ENCODE results near the gene PHC2. TPM values are rescaled to one million over a fixed set of nuclear protein-coding genes. Genes with fewer than 3 reads are reported as not detected.

PHC2 gene
- total RNA-seq, 2 experiments from 2014 or later, result 34.0 to 35.0 TPM

- intact Hi-C loops (cut with micrococcal nuclease; ENCODE audit: unreplicated experiment), result no loop called here
- ChIA-PET POLR2A (no interaction called here), CTCF (ENCODE audit: unreplicated experiment) (no interaction called here)
- Histone ChIP-seq H3K4me1 (ENCODE audit: insufficient read depth, low read length, poor library complexity, severe bottlenecking) (peaks cover 9% of the 10 kb centered on the region), H3K9me3 (ENCODE audit: low read length) (no peaks in the 10 kb centered on the region), H3K4me3 (ENCODE audit: low read depth, low read length, poor library complexity, severe bottlenecking) (no peak overlapping the region), H4K20me1 (ENCODE audit: insufficient read depth, low read length) (0 out of 2 replicates have a peak, but pooled peaks cover 4% of the 10 kb centered on the region), H3K9me2 (ENCODE audit: insufficient read depth, low read length) (no peaks in the 10 kb centered on the region), H3K79me2 (ENCODE audit: insufficient read depth, low read depth, low read length) (no peaks in the 10 kb centered on the region), H2AFZ (ENCODE audit: low read length) (no peak overlapping the region), H3K4me2 (ENCODE audit: low read length) (no peak overlapping the region), H3K36me3 (ENCODE audit: insufficient read depth, low read length) (peaks cover 21% of the 10 kb centered on the region), H3K27ac (ENCODE audit: low read depth, low read length, poor library complexity, severe bottlenecking) (no peak overlapping the region)
- no TSS peak for BruUV-seq (replicated peaks)
- TF ChIP-seq CTCF (conservative IDR thresholded peaks at IDR 0.05; ENCODE audit: low read length), result no peak
- no peak for TF ChIP-seq EZH2phosphoT487 (IDR thresholded peaks at IDR 0.05; ENCODE audit: borderline replicate concordance, low read depth, low read length)
- no peak for DNase-seq (ENCODE audit: low spot score)
Measured at GRCh38 chr1:33336580-33336979, 94.3 kb downstream of the PHC2 start.

GRCh38 chr1:33335020-33335419, 95.9 kb downstream of the PHC2 start:
- POLR2A ChIA-PET, result interaction anchor here (0.6 kb wide), 1 partner anchor 10 kb away, joined by 5 read pairs; no protein-coding TSS in a partner anchor
- Histone ChIP-seq H3K4me1 (ENCODE audit: insufficient read depth, low read length, poor library complexity, severe bottlenecking) (peaks cover 9% of the 10 kb centered on the region), H3K27ac (ENCODE audit: low read depth, low read length, poor library complexity, severe bottlenecking) (no peak overlapping the region), H2AFZ (ENCODE audit: low read length) (no peak overlapping the region), H3K79me2 (ENCODE audit: insufficient read depth, low read depth, low read length) (no peaks in the 10 kb centered on the region), H3K4me2 (ENCODE audit: low read length) (no peak overlapping the region), H3K4me3 (ENCODE audit: low read depth, low read length, poor library complexity, severe bottlenecking) (no peak overlapping the region), H3K36me3 (ENCODE audit: insufficient read depth, low read length) (peaks cover 29% of the 10 kb centered on the region), H3K9me3 (ENCODE audit: low read length) (no peaks in the 10 kb centered on the region), H4K20me1 (ENCODE audit: insufficient read depth, low read length) (no peaks in the 10 kb centered on the region), H3K9me2 (ENCODE audit: insufficient read depth, low read length) (no peaks in the 10 kb centered on the region)
- CTCF ChIA-PET (ENCODE audit: unreplicated experiment), result no interaction called here
- no TSS peak for BruUV-seq (replicated peaks)
- no peak for TF ChIP-seq CTCF (conservative IDR thresholded peaks at IDR 0.05; ENCODE audit: low read length)
- no peak for TF ChIP-seq EZH2phosphoT487 (IDR thresholded peaks at IDR 0.05; ENCODE audit: borderline replicate concordance, low read depth, low read length)
- DNase-seq (ENCODE audit: low spot score), result no peak
- intact Hi-C loops (cut with micrococcal nuclease; ENCODE audit: unreplicated experiment), result no loop called here

- Histone ChIP-seq H3K4me1 (ENCODE audit: insufficient read depth, low read length, poor library complexity, severe bottlenecking) (peaks cover 3% of the 10 kb centered on the region), H3K9me2 (ENCODE audit: insufficient read depth, low read length) (no peaks in the 10 kb centered on the region), H3K9me3 (ENCODE audit: low read length) (no peaks in the 10 kb centered on the region), H3K79me2 (ENCODE audit: insufficient read depth, low read depth, low read length) (no peaks in the 10 kb centered on the region), H4K20me1 (ENCODE audit: insufficient read depth, low read length) (no peaks in the 10 kb centered on the region), H3K4me3 (ENCODE audit: low read depth, low read length, poor library complexity, severe bottlenecking) (no peak overlapping the region), H3K4me2 (ENCODE audit: low read length) (no peak overlapping the region), H3K36me3 (ENCODE audit: insufficient read depth, low read length) (peaks cover 37% of the 10 kb centered on the region), H2AFZ (ENCODE audit: low read length) (no peak overlapping the region), H3K27ac (ENCODE audit: low read depth, low read length, poor library complexity, severe bottlenecking) (no peak overlapping the region)
- no peak for TF ChIP-seq EZH2phosphoT487 (IDR thresholded peaks at IDR 0.05; ENCODE audit: borderline replicate concordance, low read depth, low read length)
- TF ChIP-seq CTCF (conservative IDR thresholded peaks at IDR 0.05; ENCODE audit: low read length), result no peak
- ChIA-PET CTCF (ENCODE audit: unreplicated experiment) (no interaction called here), POLR2A (no interaction called here)
- no peak for DNase-seq (ENCODE audit: low spot score)
- BruUV-seq (replicated peaks), result no TSS peak
- intact Hi-C loops (cut with micrococcal nuclease; ENCODE audit: unreplicated experiment), result no loop called here
Measured at GRCh38 chr1:33334081-33334552, 96.8 kb downstream of the PHC2 start.

All from OCI-LY7 (cell line).